RWPE2 (cell line): Measurements from ENCODE around the gene WNK1.

ENCODE experiments used
- ATAC-seq: fragments of 200-7000 bp; cut with Tn5 transposase; 3 replicates; pipeline ENCODE4 v1.9.1; 2021; ENCODE audit warnings: low read depth
- DNase-seq: peaks from one replicate; pipeline ENCODE4 v3.0.0-alpha.2; 2020; ENCODE audit warnings: low spot score
- H3K27ac ChIP-seq: fragments of 450-650 bp; 2 replicates; pipeline ENCODE4 v1.5.1; 2017; ENCODE audit warnings: mild to moderate bottlenecking; ENCODE audit not compliant: poor library complexity, severe bottlenecking
- H3K27me3 ChIP-seq: fragments of 250-450 bp; sonication (Bioruptor Pico); 2 replicates; pipeline ENCODE4 v1.5.1; 2021; ENCODE audit warnings: mild to moderate bottlenecking, moderate library complexity; ENCODE audit not compliant: insufficient read depth, poor library complexity, severe bottlenecking
- H3K36me3 ChIP-seq: fragments of 250-450 bp; sonication (Bioruptor Pico); 2 replicates; pipeline ENCODE4 v1.5.1; 2020; ENCODE audit warnings: low read depth, mild to moderate bottlenecking, moderate library complexity
- H3K4me1 ChIP-seq: fragments of 250-450 bp; sonication (Bioruptor Pico); 2 replicates; pipeline ENCODE4 v1.5.1; 2021; ENCODE audit warnings: mild to moderate bottlenecking, moderate library complexity; ENCODE audit not compliant: insufficient read depth, poor library complexity, severe bottlenecking
- H3K4me3 ChIP-seq: fragments of 250-450 bp; sonication (Bioruptor Pico); 2 replicates; pipeline ENCODE4 v1.5.1; 2021; ENCODE audit warnings: mild to moderate bottlenecking, moderate library complexity; ENCODE audit not compliant: severe bottlenecking
- H3K9me3 ChIP-seq: fragments of 250-450 bp; sonication (Bioruptor Pico); 2 replicates; pipeline ENCODE4 v1.5.1; 2021; ENCODE audit warnings: mild to moderate bottlenecking, moderate library complexity; ENCODE audit not compliant: severe bottlenecking
- TF ChIP-seq, protein P1 (sequence below): fragments of 450-650 bp; IDR thresholded peaks from one replicate; pipeline ENCODE4 v1.5.1; 2017; ENCODE audit warnings: mild to moderate bottlenecking, moderate library complexity; ENCODE audit not compliant: poor library complexity, severe bottlenecking

The WNK1 gene

DNA sequence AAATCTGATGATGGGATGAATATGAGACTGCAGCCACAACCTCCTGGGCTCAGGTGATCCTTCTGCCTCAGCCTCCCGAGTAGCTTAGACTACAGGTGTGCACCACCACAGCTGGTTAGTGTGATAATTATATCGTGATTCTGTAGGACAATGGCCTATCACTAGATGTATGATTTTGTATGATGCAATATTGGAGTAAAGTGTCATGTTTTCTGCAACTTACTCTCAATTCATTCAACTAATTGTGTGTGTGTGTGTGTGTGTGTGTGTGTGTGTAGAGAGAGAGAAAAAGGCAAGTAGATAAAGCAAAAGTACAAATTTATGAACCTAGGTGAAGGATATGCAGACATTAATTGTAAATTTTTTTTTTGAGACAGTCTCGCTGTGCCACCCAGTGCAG lies 186.4 kb downstream of the WNK1 start:
- no peaks in the 10 kb centered on the region for H3K4me1 ChIP-seq
- no peaks in the 10 kb centered on the region for H3K9me3 ChIP-seq
- DNase-seq (no peak), ATAC-seq (no peak)
- no peak overlapping the region for H3K4me3 ChIP-seq
- TF ChIP-seq, protein P1, sequence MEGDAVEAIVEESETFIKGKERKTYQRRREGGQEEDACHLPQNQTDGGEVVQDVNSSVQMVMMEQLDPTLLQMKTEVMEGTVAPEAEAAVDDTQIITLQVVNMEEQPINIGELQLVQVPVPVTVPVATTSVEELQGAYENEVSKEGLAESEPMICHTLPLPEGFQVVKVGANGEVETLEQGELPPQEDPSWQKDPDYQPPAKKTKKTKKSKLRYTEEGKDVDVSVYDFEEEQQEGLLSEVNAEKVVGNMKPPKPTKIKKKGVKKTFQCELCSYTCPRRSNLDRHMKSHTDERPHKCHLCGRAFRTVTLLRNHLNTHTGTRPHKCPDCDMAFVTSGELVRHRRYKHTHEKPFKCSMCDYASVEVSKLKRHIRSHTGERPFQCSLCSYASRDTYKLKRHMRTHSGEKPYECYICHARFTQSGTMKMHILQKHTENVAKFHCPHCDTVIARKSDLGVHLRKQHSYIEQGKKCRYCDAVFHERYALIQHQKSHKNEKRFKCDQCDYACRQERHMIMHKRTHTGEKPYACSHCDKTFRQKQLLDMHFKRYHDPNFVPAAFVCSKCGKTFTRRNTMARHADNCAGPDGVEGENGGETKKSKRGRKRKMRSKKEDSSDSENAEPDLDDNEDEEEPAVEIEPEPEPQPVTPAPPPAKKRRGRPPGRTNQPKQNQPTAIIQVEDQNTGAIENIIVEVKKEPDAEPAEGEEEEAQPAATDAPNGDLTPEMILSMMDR: no peak
- peaks cover 72% of the 10 kb centered on the region for H3K36me3 ChIP-seq
- H3K27ac ChIP-seq: no peak overlapping the region
- no peaks in the 10 kb centered on the region for H3K27me3 ChIP-seq

DNA sequence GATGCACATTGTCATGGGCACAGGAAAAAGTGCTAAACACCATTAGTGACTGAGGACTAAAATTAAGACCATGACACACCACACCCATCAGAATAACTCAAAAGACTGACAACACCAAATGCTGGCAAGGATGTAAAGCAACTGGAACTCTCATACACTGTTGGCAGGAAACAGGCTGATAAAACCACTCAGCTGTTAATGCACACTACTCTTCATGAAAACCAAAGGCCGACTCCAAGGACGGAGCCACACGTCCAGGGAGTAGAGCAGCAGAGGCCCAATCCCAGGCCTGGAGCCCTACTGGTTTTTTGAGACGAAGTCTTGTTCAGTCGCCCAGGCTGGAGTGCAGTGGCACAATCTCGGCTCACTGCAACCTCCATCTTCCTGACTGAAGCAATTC lies 190.7 kb downstream of the WNK1 start:
- ATAC-seq (no peak), DNase-seq (no peak)
- Histone ChIP-seq H3K4me1 (peaks cover 3% of the 10 kb centered on the region), H3K36me3 (peaks cover 70% of the 10 kb centered on the region), H3K27me3 (no peaks in the 10 kb centered on the region), H3K4me3 (no peak overlapping the region), H3K9me3 (no peaks in the 10 kb centered on the region), H3K27ac (no peak overlapping the region)
- TF ChIP-seq, protein P1: no peak

DNA sequence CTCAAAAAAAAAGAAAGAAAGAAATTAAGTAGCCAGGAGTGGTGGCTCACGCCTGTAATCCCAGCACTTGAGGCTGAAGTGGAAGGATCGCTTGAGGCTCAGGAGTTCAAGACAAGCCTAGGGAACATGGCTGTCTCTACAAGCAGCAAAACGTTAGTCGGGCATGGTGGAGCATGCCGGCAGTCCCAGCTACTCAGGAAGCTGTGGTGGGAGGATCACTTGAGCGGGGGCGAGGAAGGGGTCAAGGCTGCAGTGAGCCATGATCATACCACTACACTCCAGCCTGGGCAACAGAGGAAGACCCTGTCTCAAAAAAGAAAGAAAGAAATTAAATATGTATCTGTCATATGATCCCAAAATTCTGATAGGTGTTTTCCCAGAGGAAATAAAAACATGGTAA lies 191.8 kb downstream of the WNK1 start:
- TF ChIP-seq, protein P1: no peak
- DNase-seq (no peak), ATAC-seq (no peak)
- Histone ChIP-seq H3K27me3 (no peaks in the 10 kb centered on the region), H3K36me3 (peaks cover 62% of the 10 kb centered on the region), H3K4me1 (peaks cover 6% of the 10 kb centered on the region), H3K4me3 (no peak overlapping the region), H3K9me3 (no peaks in the 10 kb centered on the region), H3K27ac (no peak overlapping the region)

DNA sequence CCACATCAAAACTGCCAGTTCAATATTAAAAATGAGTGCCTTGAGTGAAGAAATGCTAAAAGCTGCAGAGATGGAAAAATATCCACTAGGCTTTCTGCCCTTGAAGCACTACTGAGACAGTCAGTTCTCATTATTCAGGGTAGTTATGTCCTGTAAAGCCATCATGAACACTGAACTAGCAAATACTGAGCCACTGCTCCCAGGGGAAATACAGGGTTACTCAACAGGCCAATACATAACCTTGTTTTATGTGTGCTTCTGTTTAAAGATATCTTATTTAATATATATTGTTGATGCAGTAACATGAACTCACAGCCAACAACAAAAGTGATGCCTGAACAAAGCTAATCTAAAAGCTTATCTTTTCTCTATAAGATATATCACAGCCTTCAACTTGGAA lies 193.8 kb downstream of the WNK1 start:
- no peak overlapping the region for H3K4me3 ChIP-seq
- H3K27ac ChIP-seq: no peak overlapping the region
- DNase-seq: no peak
- ATAC-seq: no peak
- H3K36me3 ChIP-seq: peaks cover 42% of the 10 kb centered on the region
- H3K4me1 ChIP-seq: peaks cover 6% of the 10 kb centered on the region
- H3K9me3 ChIP-seq: no peaks in the 10 kb centered on the region
- H3K27me3 ChIP-seq: no peaks in the 10 kb centered on the region
- TF ChIP-seq, protein P1: no peak

DNA sequence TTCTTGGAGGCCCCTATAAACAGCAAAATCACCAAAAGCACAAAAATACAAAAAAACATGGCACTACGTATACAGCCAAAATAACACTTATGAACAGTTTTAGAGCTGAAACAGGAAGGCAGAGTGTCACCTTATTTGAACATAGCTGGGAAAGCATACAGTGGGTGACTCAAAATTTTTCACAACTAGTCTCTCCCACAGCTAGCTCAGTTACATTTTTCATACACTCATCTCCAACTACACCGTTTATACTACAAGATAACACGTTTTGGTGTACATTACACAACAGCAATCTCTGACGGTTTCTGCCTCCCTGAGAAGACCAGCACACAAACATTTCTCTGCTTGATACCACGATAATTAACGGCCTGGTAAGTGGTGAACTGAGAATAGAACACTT lies 194.3 kb downstream of the WNK1 start:
- Histone ChIP-seq H3K4me3 (no peak overlapping the region), H3K27ac (no peak overlapping the region), H3K9me3 (no peaks in the 10 kb centered on the region), H3K4me1 (peaks cover 6% of the 10 kb centered on the region), H3K27me3 (no peaks in the 10 kb centered on the region), H3K36me3 (peaks cover 37% of the 10 kb centered on the region)
- TF ChIP-seq, protein P1: no peak
- DNase-seq: no peak
- no peak for ATAC-seq
